Right ventricle myocardium inferior (tissue), 1 donor: ENCODE results near the gene PTGS1. TPM values are rescaled to one million over a fixed set of nuclear protein-coding genes. Genes with fewer than 3 reads are reported as not detected.
A peak's percentile ranks its signal among the peaks of the same experiment; 100 is the strongest.

Experiments used
- ATAC-seq: fragments of 200-7000 bp; cut with Tn5 transposase; one replicate; pipeline ENCODE4 v1.9.1; 2020; ENCODE audit warnings: mild to moderate bottlenecking, moderate library complexity
- DNase-seq: peaks from one replicate; pipeline ENCODE4 v3.0.0; 2021; ENCODE audit errors: missing footprints
- intact Hi-C: fragments of 100-400 bp; cut with DNase I; formaldehyde crosslinking; loops from one replicate; pipeline ENCODE4 v1.11.0; 2022
- total RNA-seq: library from RNA; stranded (reverse); fragmentation: NEBNext Ultra II Directional; extraction: Animal tissue kit (Norgen Biotek cat#: 25700); gene quantifications from one replicate; pipeline ENCODE4 v1.2.1, GENCODE V29; 2021
- donor health status: DM: no; HTN: yes; CAD: no; lungs with severe emphysema.

The PTGS1 gene
- total RNA-seq, 1 donor from 2014 or later: 4.0 TPM

DNA sequence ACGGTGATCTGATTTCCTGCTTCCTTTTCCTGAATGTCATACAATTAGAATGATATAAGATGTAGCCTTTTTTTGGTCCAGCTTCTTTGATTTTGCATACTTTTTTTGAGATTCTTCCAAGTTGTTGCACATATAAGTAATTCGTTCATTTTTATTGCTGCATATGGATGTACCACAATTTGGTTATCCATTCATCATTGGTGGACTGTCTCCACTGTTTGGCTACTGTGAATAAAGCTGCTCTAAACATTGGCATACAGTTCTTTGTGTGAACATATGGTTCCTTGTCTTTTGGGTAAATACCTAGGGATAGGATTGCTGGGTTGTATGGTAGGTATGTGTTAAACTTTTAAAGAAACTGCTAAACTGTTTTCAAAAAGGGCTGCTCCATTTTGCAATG is 54.3 kb downstream of the PTGS1 start:
- no peak for DNase-seq
- ATAC-seq: no peak
- intact Hi-C loops: no loop called here

DNA sequence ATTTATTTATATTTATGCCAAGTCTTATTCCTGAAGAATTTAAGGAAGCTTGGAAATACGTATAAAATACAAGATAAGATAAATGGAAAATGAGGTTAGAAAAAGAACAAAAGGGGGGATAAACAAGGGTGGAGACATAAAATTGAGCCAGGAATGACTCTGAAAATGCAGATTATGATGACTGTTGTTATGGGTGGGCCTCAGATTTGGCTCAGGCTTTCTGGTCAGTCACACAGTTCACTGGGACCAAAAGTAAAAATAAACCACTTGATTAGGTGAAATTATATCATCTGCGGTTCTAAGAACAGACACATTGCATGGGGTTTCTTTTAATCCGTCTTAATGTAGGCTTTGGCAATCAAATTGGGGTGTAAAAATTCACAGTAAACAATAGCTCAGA is 55.9 kb downstream of the PTGS1 start:
- DNase-seq (no peak), ATAC-seq (no peak)
- intact Hi-C loops: no loop called here

DNA sequence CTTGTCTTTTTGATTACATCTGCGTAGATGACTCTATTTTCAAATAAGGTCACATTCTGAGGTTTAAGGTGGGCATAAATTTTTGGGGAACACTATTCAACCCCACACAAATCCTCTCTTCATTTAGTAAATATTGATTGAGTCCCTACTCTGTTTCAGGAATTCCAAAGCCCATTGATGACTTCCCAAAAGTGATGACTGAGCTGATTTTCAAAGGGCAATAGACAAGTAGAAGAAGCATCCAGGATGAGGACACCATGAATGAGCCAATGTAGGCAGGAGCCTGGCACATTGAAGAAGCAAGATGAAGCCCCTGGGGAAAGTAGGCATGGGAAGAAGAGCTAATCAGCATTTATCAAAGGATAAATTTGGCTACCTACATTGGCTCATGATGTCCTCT is 71.7 kb downstream of the PTGS1 start:
- intact Hi-C loops: no loop called here
- DNase-seq (no peak), ATAC-seq (no peak)

DNA sequence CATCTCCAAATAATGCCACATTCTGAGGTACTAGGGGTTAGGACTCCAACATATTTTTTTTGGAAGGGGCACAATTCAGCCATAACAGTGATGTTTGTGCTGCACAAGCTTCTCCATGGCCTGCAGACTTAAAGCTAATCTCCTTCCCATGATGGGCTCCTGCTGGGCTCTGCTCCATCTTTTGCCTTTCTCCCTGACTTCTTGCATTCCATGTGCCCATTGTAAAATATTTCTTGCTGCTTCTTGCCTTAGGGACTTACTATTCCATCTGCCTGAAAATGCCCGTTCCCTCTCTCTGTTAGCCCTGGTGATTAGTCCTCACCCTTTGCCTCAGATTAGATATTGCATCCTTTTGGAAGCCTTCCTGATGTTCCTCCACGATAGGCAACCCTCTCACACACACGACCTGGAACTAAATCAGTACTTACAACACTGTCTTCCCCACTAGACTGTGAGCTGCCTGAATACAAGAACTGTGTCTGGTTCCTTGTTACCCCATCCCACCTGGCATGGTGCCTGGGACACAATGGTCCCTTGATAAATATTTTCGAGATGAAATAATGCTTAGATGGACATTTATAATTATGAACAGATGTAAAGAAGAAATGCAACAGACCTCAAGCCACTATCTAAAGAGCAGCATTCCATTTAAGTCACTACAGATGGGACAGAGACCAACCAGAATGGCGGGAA is 73.4 kb downstream of the PTGS1 start:
- ATAC-seq (peak; percentile 23), DNase-seq (no peak)
- intact Hi-C loops: no loop called here

Other genes starting within 250 kb of the PTGS1 start
- gene NDUFA8, start 211.2 kb upstream of the PTGS1 start, total RNA-seq: 297 TPM
- gene MORN5, start 211.1 kb upstream of the PTGS1 start, total RNA-seq: not detected
- 6.1 TPM for gene LHX6, start 142.1 kb upstream of the PTGS1 start, total RNA-seq
- gene RBM18, start 106.2 kb upstream of the PTGS1 start, total RNA-seq: 38.5 TPM
- 39.1 TPM for gene MRRF, start 106.1 kb upstream of the PTGS1 start, total RNA-seq
- gene OR1J1, start 106.9 kb downstream of the PTGS1 start, total RNA-seq: not detected
- gene OR1J2, start 139.8 kb downstream of the PTGS1 start, total RNA-seq: not detected
- gene OR1J4, start 148.1 kb downstream of the PTGS1 start, total RNA-seq: not detected
- not detected for gene OR1N1, start 156.3 kb downstream of the PTGS1 start, total RNA-seq
- gene OR1N2, start 182.1 kb downstream of the PTGS1 start, total RNA-seq: not detected
- gene OR1L8, start 212.4 kb downstream of the PTGS1 start, total RNA-seq: not detected
- gene OR1Q1, start 243.7 kb downstream of the PTGS1 start, total RNA-seq: not detected